ENCODE measurements around the gene TNPO1.
A peak's percentile ranks its signal among the peaks of the same experiment; 100 is the strongest.

Gene TNPO1

GRCh38 chr5:72816284-72817075 is at the start of gene TNPO1:
Gene TNPO1 (plus strand): TSS chr5:72816661. CDS start chr5:72816738, 77 bp downstream.
- no peak for TF ChIP-seq CTCF (IDR thresholded peaks at IDR 0.05; ENCODE audit: control insufficient read depth, insufficient read depth, low read depth, low read length, missing control alignments)
- peak; percentile 63 for DNase-seq (ENCODE audit: low read depth)
- H3K4me3 ChIP-seq (ENCODE audit: control insufficient read depth, low read depth, low read length) = peak within 1 kb of the TSS; percentile 82

- no peak overlapping the region for H3K4me3 ChIP-seq (ENCODE audit: control insufficient read depth, low read depth, low read length)
- TF ChIP-seq CTCF (IDR thresholded peaks at IDR 0.05; ENCODE audit: control insufficient read depth, insufficient read depth, low read depth, low read length, missing control alignments) = no peak
- no peak for DNase-seq (ENCODE audit: low read depth)
These were observed 49.0 kb upstream of the TNPO1 start for GRCh38 chr5:72767289-72768010.

- H3K4me3 ChIP-seq (ENCODE audit: control insufficient read depth, low read depth, low read length) = no peak overlapping the region
- no peak for DNase-seq (ENCODE audit: low read depth)
- TF ChIP-seq CTCF (IDR thresholded peaks at IDR 0.05; ENCODE audit: control insufficient read depth, insufficient read depth, low read depth, low read length, missing control alignments) = no peak
These were observed 46.2 kb upstream of the TNPO1 start for GRCh38 chr5:72770266-72770665.

GRCh38 chr5:72776684-72777083 is 39.8 kb upstream of the TNPO1 start:
- no peak for DNase-seq (ENCODE audit: low read depth)
- H3K4me3 ChIP-seq (ENCODE audit: control insufficient read depth, low read depth, low read length) = no peak overlapping the region
- no peak for TF ChIP-seq CTCF (IDR thresholded peaks at IDR 0.05; ENCODE audit: control insufficient read depth, insufficient read depth, low read depth, low read length, missing control alignments)

GRCh38 chr5:72779520-72779919 is 36.9 kb upstream of the TNPO1 start:
- TF ChIP-seq CTCF (IDR thresholded peaks at IDR 0.05; ENCODE audit: control insufficient read depth, insufficient read depth, low read depth, low read length, missing control alignments) = no peak
- no peak for DNase-seq (ENCODE audit: low read depth)

GRCh38 chr5:72783354-72783753 is 33.1 kb upstream of the TNPO1 start:
- H3K4me3 ChIP-seq (ENCODE audit: control insufficient read depth, low read depth, low read length) = no peak overlapping the region
- no peak for TF ChIP-seq CTCF (IDR thresholded peaks at IDR 0.05; ENCODE audit: control insufficient read depth, insufficient read depth, low read depth, low read length, missing control alignments)
- DNase-seq (ENCODE audit: low read depth) = no peak

More at GRCh38 chr5:72779520-72779919, 36.9 kb upstream of the TNPO1 start:
- no peak overlapping the region for H3K4me3 ChIP-seq (ENCODE audit: control insufficient read depth, low read depth, low read length)

All from AG09309 (cell line).